Right atrium auricular region (tissue), 2 donors: ENCODE data around the gene HIVEP2. TPM values are rescaled to one million over a fixed set of nuclear protein-coding genes. Genes with fewer than 3 reads are reported as not detected.

Experiments
- DNase-seq: peaks from one replicate; pipeline ENCODE4 v3.0.0-alpha.2; 2019; ENCODE audit warnings: low spot score
- H3K27ac ChIP-seq, 2 donors: fragments of 200-600 bp; sonication (generic); 1 replicate in 1 of 2; 2 replicates in 1 of 2; pipeline ENCODE4 v1.5.1; 2016 to 2019
- H3K27me3 ChIP-seq, 2 donors: fragments of 200-600 bp; sonication (generic); one replicate each; pipeline versions ENCODE4 v1.5.1 to v1.6.0; 2017 to 2019
- H3K36me3 ChIP-seq: fragments of 200-600 bp; sonication (generic); one replicate; pipeline ENCODE4 v1.5.1; 2016
- H3K4me1 ChIP-seq, 2 donors: fragments of 200-600 bp; sonication (generic); one replicate each; pipeline versions ENCODE4 v1.5.1 to v1.6.0; 2017 to 2019
- H3K4me3 ChIP-seq, 2 donors: fragments of 200-600 bp; sonication (generic); 1 replicate in 1 of 2; 2 replicates in 1 of 2; pipeline ENCODE4 v1.5.1; 2017 to 2019; ENCODE audit warnings: mild to moderate bottlenecking in 1 of 2, moderate library complexity in 1 of 2
- H3K9me3 ChIP-seq, 2 donors: fragments of 200-600 bp; sonication (generic); one replicate each; pipeline ENCODE4 v1.5.1; 2019
- total RNA-seq, 2 donors: library from RNA; depleted of rRNA; stranded (reverse); fragments of >200 nt; gene quantifications; one replicate each; pipeline ENCODE4 v1.1.0, GENCODE V29; 2016
- TF ChIP-seq, protein P1 (sequence below), 2 donors: fragments of 200-600 bp; sonication (generic); IDR thresholded peaks; one replicate each; pipeline ENCODE4 v1.5.1; 2019; ENCODE audit warnings: antibody characterized with exemption in 2 of 2

The HIVEP2 gene
- total RNA-seq, 2 donors from 2014 or later: 19.2 to 28.6 TPM

DNA sequence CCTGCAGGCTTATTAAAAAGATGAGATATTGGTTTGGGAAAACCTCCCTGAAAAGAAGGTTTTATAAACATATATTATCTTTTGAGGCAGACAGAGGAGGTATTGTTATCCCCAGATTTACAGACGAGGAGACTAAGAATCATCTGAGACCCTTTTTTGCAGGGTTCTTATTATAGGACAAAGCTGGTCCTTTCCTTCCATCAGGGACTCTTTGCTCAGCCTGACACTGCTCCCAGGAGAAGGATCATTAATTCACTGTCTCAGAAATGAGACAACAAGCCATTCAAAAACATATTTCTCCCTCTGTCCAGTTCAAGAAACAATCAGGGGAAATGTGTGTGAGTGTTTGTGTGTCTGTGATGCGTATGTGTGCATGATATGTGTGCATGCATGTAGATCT, 33.5 kb downstream of the HIVEP2 start:
- Histone ChIP-seq H3K27me3 (no peaks in the 10 kb centered on the region), H3K9me3 (no peaks in the 10 kb centered on the region), H3K27ac (no peak overlapping the region), H3K4me1 (no peaks in the 10 kb centered on the region), H3K36me3 (no peaks in the 10 kb centered on the region), H3K4me3 (no peak overlapping the region)
- TF ChIP-seq, protein P1, sequence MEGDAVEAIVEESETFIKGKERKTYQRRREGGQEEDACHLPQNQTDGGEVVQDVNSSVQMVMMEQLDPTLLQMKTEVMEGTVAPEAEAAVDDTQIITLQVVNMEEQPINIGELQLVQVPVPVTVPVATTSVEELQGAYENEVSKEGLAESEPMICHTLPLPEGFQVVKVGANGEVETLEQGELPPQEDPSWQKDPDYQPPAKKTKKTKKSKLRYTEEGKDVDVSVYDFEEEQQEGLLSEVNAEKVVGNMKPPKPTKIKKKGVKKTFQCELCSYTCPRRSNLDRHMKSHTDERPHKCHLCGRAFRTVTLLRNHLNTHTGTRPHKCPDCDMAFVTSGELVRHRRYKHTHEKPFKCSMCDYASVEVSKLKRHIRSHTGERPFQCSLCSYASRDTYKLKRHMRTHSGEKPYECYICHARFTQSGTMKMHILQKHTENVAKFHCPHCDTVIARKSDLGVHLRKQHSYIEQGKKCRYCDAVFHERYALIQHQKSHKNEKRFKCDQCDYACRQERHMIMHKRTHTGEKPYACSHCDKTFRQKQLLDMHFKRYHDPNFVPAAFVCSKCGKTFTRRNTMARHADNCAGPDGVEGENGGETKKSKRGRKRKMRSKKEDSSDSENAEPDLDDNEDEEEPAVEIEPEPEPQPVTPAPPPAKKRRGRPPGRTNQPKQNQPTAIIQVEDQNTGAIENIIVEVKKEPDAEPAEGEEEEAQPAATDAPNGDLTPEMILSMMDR (IDR thresholded peaks at IDR 0.05): no peak
- DNase-seq: no peak

DNA sequence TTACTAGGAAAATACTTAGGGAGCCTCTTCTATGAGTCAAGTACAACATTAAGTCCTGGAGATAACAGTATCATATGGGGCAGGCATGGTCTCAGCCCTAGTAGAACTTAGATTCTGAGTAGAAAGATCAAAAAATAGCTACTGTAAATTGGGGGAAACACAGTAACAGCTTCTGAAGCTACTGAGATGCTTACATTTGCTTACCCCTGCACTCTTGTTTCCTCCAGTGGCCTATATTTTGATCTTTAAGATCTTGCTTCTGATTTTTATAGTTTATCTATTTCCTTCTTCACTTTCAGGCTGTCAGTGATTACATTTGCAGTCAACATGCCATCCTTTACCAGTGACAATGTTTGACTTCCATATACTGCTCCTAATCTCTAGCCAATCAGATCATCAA, 35.3 kb downstream of the HIVEP2 start:
- H3K9me3 ChIP-seq: no peaks in the 10 kb centered on the region
- no peak for DNase-seq
- H3K27ac ChIP-seq: no peak overlapping the region
- no peak overlapping the region for H3K4me3 ChIP-seq
- no peaks in the 10 kb centered on the region for H3K27me3 ChIP-seq
- H3K4me1 ChIP-seq: no peaks in the 10 kb centered on the region
- H3K36me3 ChIP-seq: no peaks in the 10 kb centered on the region
- TF ChIP-seq, protein P1 (IDR thresholded peaks at IDR 0.05): no peak

- TF ChIP-seq, protein P1 (IDR thresholded peaks at IDR 0.05): no peak
- no peaks in the 10 kb centered on the region for H3K36me3 ChIP-seq
- no peaks in the 10 kb centered on the region for H3K27me3 ChIP-seq
- H3K27ac ChIP-seq: no peak overlapping the region
- no peak for DNase-seq
- H3K4me3 ChIP-seq: no peak overlapping the region
- H3K9me3 ChIP-seq: no peaks in the 10 kb centered on the region
- no peaks in the 10 kb centered on the region for H3K4me1 ChIP-seq
Measured at GRCh38 chr6:142908235-142908634, 36.7 kb downstream of the HIVEP2 start.

GRCh38 chr6:142907544-142907943, 37.4 kb downstream of the HIVEP2 start:
- Histone ChIP-seq H3K27ac (no peak overlapping the region), H3K36me3 (no peaks in the 10 kb centered on the region)

GRCh38 chr6:142906945-142907470, 38.0 kb downstream of the HIVEP2 start:
- Histone ChIP-seq H3K4me3 (no peak overlapping the region), H3K27ac (no peak overlapping the region), H3K4me1 (peaks cover 0 to 11% of the 10 kb centered on the region in 2 donors), H3K9me3 (no peaks in the 10 kb centered on the region), H3K27me3 (no peaks in the 10 kb centered on the region), H3K36me3 (no peaks in the 10 kb centered on the region)
- TF ChIP-seq, protein P1 (IDR thresholded peaks at IDR 0.05): no peak
- DNase-seq: no peak

More at GRCh38 chr6:142907544-142907943, 37.4 kb downstream of the HIVEP2 start:
- TF ChIP-seq, protein P1 (IDR thresholded peaks at IDR 0.05): no peak
- no peaks in the 10 kb centered on the region for H3K9me3 ChIP-seq
- peaks cover 0 to 6% of the 10 kb centered on the region in 2 donors for H3K4me1 ChIP-seq
- no peak overlapping the region for H3K4me3 ChIP-seq
- no peak for DNase-seq
- no peaks in the 10 kb centered on the region for H3K27me3 ChIP-seq

DNA sequence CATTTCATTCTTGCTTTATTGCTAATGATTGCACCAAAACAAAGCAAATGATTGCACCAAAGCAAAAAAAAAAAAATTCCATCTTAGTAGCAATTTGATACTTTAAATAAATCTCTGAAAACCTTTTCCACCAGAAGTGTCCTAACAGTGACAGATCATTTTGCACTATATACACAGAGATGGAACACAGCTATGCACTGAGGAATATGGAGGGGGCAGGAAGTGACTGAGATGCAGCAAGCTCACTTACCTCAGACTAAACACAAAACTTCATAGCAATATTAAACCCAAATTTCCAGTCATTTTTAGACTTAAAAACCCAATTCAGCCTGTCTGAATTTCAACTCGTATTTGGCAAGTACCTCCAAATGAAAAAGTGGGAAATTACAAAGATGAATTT, 41.2 kb downstream of the HIVEP2 start:
- Histone ChIP-seq H3K27ac (no peak overlapping the region), H3K9me3 (no peaks in the 10 kb centered on the region), H3K27me3 (no peaks in the 10 kb centered on the region), H3K36me3 (no peaks in the 10 kb centered on the region), H3K4me3 (no peak overlapping the region), H3K4me1 (peaks cover 0 to 26% of the 10 kb centered on the region in 2 donors)
- TF ChIP-seq, protein P1 (IDR thresholded peaks at IDR 0.05): no peak
- DNase-seq: no peak
